ENCODE measurements around the gene MEGF10.

- TF ChIP-seq CTCF (IDR thresholded peaks at IDR 0.05; ENCODE audit: low read length) (no peak), EZH2 (IDR thresholded peaks at IDR 0.05; ENCODE audit: borderline replicate concordance, low read length) (no peak)
Observed at GRCh38 chr5:127445328-127445727, 154.7 kb downstream of the MEGF10 start.
